Measurements from ENCODE around the gene NEK9. TPM values are rescaled to one million over a fixed set of nuclear protein-coding genes. Genes with fewer than 3 reads are reported as not detected.

The NEK9 gene
- total RNA-seq, 4 donors from 2014 or later, result 28.7 to 73.9 (median 59.4) TPM

- peak within 1 kb of the TSS; percentile 55 for H3K4me3 ChIP-seq (ENCODE audit: low read depth, poor library complexity, severe bottlenecking)
- intact Hi-C loops (cut with DNase I; ENCODE audit: low total_unique reads), result no loop called here
- 0 to 1% methylated on average over 43 to 57 of the region's 59 CpGs for WGBS, 2 donors
- TF ChIP-seq CTCF (IDR thresholded peaks at IDR 0.05) (no peak), POLR2A (IDR thresholded peaks at IDR 0.05) (peak in 1 of 2 donors; percentile 30)
- DNase-seq (ENCODE audit: low spot score in 2 of 2), result peak; percentile 66 to 95
These were observed 75.8 kb downstream of the NEK9 start, which contains the start of gene MLH3 for GRCh38 chr14:75050852-75051555. Gene MLH3 (minus strand): TSS chr14:75051467. CDS start chr14:75049655, 1,812 bp downstream.

GRCh38 chr14:75049731-75050201 lies 77.1 kb downstream of the NEK9 start:
- TF ChIP-seq POLR2A (IDR thresholded peaks at IDR 0.05) (no peak), CTCF (IDR thresholded peaks at IDR 0.05) (no peak)
- intact Hi-C loops (cut with DNase I; ENCODE audit: low total_unique reads), result no loop called here
- WGBS, 2 donors, result 62 to 70% methylated on average over 3 of the region's 3 CpGs
- H3K4me3 ChIP-seq (ENCODE audit: low read depth, poor library complexity, severe bottlenecking), result no peak overlapping the region
- DNase-seq (ENCODE audit: low spot score in 2 of 2), result no peak

GRCh38 chr14:75049136-75049535 lies 77.7 kb downstream of the NEK9 start:
- no peak for TF ChIP-seq POLR2A (IDR thresholded peaks at IDR 0.05)
- no peak for TF ChIP-seq CTCF (IDR thresholded peaks at IDR 0.05)
- H3K4me3 ChIP-seq (ENCODE audit: low read depth, poor library complexity, severe bottlenecking), result no peak overlapping the region
- no peak for DNase-seq (ENCODE audit: low spot score in 2 of 2)
- WGBS, 2 donors, result 57 to 58% methylated on average over 5 of the region's 5 CpGs
- intact Hi-C loops (cut with DNase I; ENCODE audit: low total_unique reads), result no loop called here

DNA sequence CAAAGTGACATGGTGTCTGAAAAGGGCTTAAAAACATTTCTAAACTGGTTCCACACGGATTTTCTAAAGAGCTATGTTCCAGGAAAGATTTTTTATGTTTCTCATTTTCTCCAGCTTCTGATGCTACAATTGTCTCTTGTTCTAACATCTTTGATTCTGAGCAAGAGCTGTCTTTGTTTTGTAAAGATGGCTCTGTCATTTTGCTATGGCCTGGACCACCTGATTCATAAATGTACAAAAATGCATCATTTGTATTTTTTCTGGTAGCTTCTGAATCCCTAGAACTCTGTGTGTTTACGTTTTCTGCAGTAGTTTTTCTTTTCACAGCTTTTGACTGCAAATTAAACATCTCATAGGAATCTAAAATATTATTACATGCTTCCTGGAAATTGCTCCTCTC lies 78.7 kb downstream of the NEK9 start:
- TF ChIP-seq POLR2A (IDR thresholded peaks at IDR 0.05), result no peak
- no peak for TF ChIP-seq CTCF (IDR thresholded peaks at IDR 0.05)
- DNase-seq (ENCODE audit: low spot score in 2 of 2), result no peak
- no peak overlapping the region for H3K4me3 ChIP-seq (ENCODE audit: low read depth, poor library complexity, severe bottlenecking)
- 67 to 73% methylated on average over 2 of the region's 2 CpGs for WGBS, 2 donors
- intact Hi-C loops (cut with DNase I; ENCODE audit: low total_unique reads), result no loop called here

GRCh38 chr14:75047506-75047905 lies 79.3 kb downstream of the NEK9 start:
- 80 to 85% methylated on average over 4 of the region's 4 CpGs for WGBS, 2 donors
- DNase-seq (ENCODE audit: low spot score in 2 of 2), result no peak
- intact Hi-C loops (cut with DNase I; ENCODE audit: low total_unique reads), result no loop called here
- TF ChIP-seq CTCF (IDR thresholded peaks at IDR 0.05) (no peak), POLR2A (IDR thresholded peaks at IDR 0.05) (no peak)
- no peak overlapping the region for H3K4me3 ChIP-seq (ENCODE audit: low read depth, poor library complexity, severe bottlenecking)
